ENCODE results near the gene HSPA1L.
"Not testable (repeated sequence)": the region's sequence is repeated elsewhere in the genome, so short reads cannot be mapped to it uniquely, and the experiment has no call there.

Gene HSPA1L

DNA sequence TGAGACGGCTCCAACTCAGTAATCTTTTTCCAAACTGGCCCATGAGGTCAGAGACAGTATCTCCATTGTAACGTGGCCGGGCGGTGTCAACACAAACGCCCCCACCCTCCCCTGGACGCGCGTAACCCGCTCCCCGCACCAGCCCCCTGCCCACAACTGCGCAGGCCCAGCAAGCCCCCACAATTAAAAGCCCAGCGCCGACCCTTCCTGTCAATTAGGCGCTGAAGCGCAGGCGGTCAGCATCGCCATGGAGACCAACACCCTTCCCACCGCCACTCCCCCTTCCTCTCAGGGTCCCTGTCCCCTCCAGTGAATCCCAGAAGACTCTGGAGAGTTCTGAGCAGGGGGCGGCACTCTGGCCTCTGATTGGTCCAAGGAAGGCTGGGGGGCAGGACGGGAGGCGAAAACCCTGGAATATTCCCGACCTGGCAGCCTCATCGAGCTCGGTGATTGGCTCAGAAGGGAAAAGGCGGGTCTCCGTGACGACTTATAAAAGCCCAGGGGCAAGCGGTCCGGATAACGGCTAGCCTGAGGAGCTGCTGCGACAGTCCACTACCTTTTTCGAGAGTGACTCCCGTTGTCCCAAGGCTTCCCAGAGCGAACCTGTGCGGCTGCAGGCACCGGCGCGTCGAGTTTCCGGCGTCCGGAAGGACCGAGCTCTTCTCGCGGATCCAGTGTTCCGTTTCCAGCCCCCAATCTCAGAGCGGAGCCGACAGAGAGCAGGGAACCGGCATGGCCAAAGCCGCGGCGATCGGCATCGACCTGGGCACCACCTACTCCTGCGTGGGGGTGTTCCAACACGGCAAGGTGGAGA lies at the start of gene HSPA1L, which contains the start of gene HSPA1A:
Gene HSPA1L, minus strand, starts transcription at position 259 of the 814 bp plus-strand sequence. CDS start 3,311 bp downstream, outside the sequence.
Gene HSPA1A, plus strand, starts transcription at position 519 of the 814 bp plus-strand sequence. Its CDS starts 214 bp downstream, at position 733.
- peak; percentile 91 for DNase-seq (ENCODE audit: low read depth in 2 of 2)

DNA sequence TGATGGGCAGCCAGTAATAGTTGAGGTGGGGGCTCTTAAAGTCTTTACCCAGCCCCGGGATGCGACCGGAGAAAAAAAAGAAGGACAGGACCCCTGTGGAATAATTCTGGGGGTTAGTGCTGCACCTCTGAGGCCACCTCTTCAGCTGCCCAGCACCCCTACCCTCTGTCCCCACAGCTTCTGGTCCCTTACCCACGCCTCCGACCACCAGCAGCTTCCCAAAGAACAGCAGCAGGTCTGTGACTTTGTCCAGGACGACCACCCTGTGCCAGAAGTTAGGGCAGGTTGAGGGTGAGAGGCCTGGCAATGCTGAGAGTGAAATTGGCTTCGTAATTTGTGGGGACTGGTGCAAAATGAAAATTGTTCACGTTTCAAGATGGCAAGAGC lies 49.7 kb upstream of the HSPA1L start:
- DNase-seq (ENCODE audit: low read depth in 2 of 2), result no peak

DNA sequence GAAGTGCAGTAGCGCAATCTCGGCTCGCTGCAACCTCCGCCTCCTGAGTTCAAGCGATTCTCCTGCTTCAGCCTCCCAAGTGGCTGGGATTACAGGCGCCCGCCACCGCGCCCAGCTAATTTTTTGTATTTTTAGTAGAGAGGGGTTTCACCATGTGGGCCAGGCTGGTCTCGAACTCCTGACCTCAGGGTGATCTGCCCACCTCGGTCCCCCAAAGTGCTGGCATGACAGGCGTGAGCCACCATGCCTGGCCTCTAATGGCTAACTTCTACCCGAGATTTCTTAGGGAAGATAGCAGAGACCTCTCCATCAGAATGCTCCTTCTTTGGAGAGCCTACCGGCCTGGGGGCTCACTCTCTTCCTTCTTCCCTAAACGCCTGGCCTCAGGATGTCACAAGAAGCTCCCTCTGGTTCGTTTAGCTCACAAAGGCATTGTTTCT lies 49.1 kb upstream of the HSPA1L start:
- not testable (repeated sequence) for DNase-seq (ENCODE audit: low read depth in 2 of 2)

DNA sequence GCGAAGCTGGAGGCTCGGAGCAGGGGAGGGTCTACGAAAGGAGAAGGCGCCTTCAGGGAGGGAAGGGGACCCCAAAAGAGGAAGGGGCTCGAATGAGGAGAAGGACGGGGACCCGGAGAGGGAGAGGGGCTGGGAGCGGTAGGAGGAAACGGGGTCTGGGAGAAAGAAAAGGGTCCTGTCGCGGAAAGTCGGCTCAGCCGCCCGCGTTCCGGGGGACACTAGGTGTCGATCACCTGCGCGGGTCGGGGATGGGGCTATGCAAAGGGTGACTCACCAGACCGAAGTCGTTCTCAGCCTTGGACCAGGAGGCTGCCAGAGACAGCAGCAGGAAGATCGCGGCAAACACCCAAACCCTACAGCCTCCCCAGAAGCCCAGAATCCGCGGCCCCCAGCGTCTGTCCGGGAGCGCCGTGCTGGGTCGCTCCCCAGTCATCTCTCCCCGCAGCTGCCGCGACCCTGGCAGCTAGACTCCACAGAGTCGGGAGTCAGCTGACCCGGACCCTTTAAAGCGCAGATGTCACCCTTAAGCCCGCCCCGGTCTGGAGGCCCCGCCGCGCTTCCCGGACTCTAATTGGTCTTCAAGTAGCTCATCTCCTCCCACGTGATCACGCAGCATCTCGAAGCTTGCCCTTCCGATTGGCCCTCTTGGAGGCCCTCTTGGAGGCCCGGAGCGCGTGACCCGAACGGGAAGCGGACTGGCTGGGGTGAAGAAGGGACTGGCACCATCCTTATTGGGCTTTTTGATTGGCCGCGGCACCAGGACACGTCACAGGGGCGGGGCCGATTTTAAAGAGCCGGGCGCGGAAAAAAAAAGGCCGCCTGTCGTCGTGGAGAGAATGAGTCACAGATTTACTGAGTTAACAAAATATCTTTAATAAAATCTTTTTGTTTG lies 47.5 kb upstream of the HSPA1L start, which contains the start of gene NEU1:
Gene NEU1, minus strand, starts transcription at position 478 of the 892 bp plus-strand sequence. Its CDS starts 45 bp downstream, at position 433.
- peak; percentile 100 for DNase-seq (ENCODE audit: low read depth in 2 of 2)

DNA sequence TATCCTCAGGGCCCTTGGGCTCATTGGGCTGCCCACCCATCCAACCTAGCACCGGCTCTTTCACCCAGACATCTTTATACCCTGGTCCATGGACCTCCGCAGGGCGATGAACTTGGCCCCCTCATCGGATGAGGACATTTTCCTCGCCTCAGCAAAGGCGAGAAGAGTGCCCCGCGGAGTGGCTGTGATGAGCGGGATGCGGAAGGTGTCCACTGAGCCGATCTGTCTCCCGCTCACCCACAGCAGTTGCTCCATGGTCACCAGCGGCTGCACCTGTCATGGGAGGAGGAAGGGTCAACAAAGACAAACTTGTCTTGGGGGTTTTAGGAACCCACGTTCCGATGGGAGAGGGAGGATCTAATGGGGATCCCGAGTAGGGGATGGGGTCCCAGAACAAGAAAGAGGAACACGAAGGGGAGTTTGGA lies 46.8 kb upstream of the HSPA1L start:
- no peak for DNase-seq (ENCODE audit: low read depth in 2 of 2)

DNA sequence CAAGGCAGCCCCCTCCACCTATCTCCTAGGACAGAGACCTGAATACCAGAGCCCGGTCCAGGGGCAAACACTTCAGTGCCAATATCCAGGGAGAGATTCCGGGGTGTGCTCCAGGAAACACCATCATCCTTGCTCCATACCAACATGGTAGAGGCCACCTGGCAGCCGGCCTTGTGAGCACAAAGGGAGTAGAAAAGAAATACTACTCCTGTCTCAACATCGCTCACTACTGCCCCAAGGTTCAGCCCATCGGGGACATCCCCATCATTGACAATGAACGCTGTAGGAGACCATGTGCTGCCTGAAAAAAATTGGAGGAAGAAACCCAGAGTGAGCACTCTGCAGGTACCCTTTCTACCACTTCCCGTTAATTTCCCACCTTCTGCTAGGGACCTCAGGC lies 46.1 kb upstream of the HSPA1L start:
- no peak for DNase-seq (ENCODE audit: low read depth in 2 of 2)

DNA sequence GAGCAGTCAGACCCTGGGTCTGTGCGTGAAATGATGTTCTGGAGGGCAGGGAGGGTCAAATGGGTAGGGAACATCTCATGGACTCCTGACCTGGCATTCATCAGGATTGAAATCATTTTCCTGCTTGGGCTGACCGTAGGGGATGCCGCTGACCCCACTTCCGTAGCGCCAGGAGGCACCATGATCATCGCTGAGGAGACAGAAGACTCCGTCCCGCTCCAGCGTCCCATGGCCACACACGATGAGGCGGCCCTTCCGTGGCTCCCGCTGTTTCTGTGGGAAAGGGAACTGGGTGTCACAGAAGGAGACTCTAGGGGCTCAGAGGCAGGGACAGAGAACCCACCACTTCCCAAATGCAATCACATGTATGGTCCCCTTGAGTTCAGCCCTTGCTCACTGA lies 45.3 kb upstream of the HSPA1L start:
- no peak for DNase-seq (ENCODE audit: low read depth in 2 of 2)

DNA sequence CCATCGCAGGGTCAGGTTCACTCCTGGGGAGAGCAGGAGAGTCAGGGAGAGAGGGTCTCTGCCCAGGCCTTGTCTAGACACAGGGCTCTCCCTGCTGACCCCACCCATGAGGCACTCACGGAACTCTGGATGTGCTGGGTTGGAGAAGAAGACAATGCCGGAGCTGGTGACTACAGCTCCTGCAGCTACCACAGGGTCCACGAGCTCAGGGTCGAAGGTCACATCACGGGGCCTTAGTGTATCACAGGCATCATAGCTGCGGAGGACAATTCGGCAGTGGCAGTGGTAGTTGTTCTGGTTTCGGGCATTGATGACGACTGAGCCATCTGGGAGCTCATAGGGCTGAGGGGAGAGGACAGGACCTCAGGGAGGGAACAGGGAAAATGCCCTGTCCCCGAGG lies 44.8 kb upstream of the HSPA1L start:
- DNase-seq (ENCODE audit: low read depth in 2 of 2), result no peak

DNA sequence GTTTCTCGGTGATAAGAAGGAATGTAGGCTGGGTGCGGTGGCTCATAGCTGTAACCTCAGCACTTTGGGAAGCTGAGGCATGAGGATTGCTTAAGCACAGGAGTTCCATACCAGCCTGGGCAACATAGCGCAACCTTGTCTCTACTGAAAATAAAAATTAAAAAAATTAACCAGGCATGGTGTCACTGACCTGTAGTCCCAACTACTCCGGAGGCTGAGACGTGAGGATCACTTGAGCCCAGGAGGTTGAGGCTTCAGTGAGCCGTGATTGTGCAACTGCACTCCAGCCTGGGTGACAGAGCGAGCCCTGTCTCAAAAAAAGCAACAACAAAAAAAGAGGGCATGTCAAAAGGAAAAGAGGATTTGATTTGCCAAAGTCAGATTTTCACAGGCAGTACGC lies 43.6 kb upstream of the HSPA1L start:
- no peak for DNase-seq (ENCODE audit: low read depth in 2 of 2)

DNA sequence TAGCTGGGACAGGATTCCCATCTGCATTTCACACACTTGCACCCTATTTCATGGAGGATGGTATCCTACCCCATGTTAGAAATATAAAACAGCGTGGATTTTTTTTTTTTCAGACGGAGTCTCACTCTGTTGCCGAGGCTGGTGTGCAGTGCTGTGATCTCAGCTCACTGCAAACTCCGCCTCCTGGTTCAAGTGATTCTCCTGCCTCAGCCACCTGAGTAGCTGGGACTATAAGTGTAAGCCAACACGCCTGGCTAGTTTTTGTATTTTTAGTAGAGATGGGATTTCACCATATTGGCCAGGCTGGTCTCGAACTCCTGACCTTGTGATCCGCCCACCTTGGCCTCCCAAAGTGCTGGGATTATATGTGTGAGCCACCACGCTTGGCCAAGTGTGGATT lies 42.7 kb upstream of the HSPA1L start:
- not testable (repeated sequence) for DNase-seq (ENCODE audit: low read depth in 2 of 2)

DNA sequence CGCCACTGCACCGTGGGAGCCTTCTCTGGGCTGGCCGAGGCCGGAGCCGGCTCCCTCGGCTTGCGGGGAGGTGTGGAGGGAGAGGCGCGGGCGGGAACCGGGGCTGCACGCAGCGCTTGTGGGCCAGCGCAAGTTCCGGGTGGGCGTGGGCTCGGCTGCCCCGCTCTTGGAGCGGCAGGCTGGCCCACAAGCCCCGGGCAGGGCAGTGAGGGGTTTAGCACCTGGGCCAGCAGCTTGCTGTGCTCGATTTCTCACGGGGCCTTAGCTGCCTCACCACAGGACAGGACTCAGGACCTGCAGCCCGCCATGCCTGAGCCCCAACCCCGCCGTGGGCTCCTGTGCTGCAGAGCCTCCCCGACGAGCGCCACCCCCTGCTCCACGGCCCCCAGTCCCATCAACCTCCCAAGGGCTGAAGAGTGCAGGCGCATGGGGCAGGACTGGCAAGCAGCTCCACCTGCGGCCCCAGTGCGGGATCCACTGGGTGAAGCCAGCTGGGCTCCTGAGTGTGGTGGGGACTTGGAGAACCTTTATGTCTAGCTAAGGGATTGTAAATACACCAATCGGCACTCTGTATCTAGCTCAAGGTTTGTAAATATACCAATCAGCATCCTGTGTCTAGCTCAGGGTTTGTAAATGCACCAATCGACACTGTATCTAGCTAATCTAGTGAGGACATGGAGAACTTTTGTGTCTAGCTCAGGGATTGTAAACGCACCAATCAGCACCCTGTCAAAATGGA lies 37.1 kb upstream of the HSPA1L start:
- DNase-seq (ENCODE audit: low read depth in 2 of 2), result not testable (repeated sequence)

DNA sequence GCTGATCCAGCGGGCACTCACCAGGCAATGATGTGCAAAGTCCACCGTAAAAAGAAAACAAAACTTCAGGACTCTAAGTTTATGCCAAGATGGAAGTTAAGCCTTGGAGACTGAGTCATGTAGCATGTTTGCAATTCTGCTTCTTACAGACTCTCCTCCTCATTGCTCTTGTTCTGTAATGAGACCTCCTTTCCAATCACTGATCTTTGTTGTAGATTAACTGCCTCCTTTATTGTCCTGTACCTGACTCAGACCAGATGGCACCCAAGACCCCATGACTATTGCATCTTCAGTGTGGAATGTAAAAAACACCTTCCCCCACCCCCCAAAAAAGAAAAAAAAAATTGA lies 36.4 kb upstream of the HSPA1L start:
- DNase-seq (ENCODE audit: low read depth in 2 of 2), result no peak

DNA sequence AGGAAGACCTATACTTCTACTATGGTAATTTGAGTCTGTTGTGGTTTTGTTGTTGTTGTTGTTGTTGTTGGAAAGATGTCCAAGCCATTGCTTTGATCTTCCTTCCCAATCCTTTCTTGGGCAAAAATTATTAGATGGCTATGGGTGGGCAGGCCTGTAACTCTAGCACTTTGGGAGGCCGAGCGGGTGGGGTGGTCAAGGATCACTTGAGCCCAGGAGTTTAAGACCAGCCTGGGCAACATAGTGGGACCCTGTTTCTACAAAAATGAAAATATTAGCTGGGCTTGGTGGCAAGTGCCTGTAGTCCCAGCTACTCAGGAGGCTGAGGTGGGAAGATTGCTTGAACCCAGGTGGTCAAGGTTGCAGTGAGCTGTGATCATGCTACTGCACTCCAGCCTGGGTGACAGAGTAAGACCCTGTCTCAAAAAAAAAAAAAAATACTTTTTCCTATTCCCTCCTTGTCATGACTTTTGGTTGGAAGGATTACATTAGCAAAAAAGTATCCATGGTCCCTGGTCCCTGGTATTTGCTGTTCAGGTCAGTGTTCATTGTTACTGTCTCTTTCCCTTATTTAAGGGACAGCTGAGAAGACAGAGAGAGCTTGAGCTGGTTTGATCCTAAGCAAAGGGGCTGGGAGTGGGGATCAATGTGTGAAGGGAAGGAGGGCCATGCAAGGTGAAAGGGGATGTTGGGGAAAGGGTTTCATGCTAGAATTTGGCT lies 35.8 kb upstream of the HSPA1L start:
- DNase-seq (ENCODE audit: low read depth in 2 of 2), result no peak

DNA sequence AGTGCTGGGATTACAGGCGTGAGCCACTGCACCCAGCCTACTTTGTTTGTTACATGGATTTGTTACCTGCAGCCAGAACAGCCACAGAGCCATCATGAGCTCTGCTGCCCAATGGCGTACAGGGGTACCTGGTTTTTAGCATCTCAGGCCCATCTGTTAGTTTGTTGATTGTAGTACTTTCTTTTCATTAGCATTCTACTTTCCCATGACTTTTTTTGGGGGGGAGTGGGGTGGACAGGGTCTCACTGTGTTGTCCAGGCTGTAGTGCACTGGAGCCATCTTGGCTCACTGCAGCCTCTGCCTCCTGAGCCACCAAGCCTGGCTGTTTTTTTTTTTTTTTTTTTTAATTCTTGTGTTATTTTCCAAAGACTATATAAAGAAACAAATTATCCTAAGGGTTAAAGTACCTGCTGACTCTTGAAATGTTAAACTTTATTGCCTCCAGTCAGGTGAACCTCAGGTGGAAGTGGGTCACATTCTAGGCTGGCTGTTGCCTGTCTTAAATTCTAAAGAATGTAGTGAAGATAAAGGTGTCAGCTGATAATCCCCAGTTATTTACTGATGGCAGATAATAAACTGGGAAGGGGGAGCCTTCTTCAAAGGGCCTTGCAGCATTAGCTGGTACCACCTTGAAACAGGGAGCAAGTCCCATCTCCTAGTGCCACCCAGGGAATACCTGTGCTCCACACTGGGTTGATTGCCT lies 32.3 kb upstream of the HSPA1L start:
- no peak for DNase-seq (ENCODE audit: low read depth in 2 of 2)

DNA sequence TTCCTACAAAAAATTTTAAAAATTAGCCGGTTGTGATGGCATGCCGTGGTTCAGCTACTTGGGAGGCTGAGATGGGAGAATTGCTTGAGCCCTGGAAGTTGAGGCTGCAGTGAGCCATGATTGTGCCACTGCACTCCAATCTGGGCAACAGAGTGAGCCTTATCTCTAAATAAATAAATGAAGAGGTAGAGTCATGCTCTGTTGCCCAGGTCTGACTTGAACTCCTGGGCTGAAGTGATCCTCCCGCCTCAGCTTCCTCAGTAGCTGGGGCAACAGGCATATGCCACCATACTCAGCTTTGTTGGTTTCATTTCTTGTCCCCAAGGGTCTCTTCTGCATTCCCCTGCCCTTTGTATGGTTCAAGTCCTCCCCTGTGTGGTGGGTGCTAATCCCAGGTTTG lies 29.4 kb upstream of the HSPA1L start:
- DNase-seq (ENCODE audit: low read depth in 2 of 2), result no peak

DNA sequence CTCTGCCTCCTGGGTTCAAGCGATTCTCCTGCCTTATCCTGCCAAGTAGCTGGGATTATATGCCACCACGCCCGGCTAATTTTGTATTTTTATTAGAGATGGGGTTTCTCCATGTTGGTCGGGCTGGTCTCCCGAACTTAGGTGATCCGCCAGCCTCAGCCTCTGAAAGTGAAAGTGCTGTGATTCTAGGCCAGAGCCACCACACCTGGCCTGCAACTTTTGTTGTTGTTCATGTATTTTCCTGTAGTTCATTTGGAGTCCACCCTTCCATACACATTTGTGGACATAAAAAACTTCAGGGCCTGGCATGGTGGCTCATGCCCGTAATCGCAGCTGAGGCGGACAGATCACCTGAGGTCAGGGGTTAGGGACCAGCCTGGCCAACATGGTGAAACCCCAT lies 27.0 kb upstream of the HSPA1L start:
- DNase-seq (ENCODE audit: low read depth in 2 of 2), result no peak

DNA sequence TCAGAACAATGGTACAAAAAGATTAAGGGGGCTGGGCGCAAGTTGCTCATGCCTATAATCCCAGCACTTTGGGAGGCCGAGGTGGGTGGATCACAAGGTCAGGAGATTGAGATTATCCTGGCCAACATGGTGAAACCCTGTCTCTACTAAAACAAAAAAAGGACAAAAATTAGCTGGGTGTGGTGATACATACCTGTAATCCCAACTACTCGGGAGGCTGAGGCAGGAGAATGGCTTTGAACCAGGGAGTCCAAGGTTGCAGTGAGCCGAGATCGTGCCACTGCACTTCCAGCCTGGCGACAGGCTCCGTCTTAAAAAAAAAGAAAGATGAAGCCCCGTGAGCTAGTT lies 24.7 kb upstream of the HSPA1L start:
- not testable (repeated sequence) for DNase-seq (ENCODE audit: low read depth in 2 of 2)

DNA sequence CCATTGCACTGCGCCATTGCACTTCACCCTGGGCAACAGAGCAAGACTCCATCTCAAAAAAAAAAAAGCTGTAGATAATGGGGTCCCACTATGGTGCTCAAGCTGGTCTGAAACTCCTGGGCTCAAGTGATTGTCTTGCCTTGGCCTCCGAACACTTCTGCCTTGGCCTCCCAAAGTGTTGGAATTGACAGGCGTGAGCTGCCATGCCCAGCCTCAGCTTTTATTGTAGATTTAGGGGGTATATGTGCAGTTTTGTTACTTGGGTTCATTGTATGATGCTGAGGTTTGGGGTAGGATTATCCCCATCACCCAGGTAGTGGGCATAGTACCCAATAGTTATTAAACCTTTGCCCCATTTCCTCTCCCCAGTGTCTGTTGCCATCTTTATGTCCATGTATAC lies 23.9 kb upstream of the HSPA1L start:
- DNase-seq (ENCODE audit: low read depth in 2 of 2), result no peak

DNA sequence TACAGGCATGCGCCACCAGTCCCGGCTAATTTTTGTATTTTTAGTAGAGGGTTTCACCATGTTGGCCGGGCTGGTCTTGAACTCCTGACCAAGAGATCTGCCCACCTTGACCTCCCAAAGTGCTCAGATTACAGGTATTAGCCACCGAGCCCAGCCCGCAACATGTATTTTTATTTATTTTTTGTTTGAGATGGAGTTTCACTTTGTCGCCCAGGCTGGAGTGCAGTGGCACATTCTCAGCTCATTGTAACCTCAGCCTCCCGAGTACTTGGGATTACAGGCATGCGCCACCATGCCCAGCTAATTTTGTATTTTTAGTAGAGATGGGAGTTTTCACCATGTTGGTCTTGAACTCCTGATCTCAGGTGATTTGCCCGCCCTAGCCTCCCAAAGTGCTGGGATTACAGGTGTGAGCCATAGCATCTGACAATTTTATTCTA lies 23.1 kb upstream of the HSPA1L start:
- not testable (repeated sequence) for DNase-seq (ENCODE audit: low read depth in 2 of 2)

DNA sequence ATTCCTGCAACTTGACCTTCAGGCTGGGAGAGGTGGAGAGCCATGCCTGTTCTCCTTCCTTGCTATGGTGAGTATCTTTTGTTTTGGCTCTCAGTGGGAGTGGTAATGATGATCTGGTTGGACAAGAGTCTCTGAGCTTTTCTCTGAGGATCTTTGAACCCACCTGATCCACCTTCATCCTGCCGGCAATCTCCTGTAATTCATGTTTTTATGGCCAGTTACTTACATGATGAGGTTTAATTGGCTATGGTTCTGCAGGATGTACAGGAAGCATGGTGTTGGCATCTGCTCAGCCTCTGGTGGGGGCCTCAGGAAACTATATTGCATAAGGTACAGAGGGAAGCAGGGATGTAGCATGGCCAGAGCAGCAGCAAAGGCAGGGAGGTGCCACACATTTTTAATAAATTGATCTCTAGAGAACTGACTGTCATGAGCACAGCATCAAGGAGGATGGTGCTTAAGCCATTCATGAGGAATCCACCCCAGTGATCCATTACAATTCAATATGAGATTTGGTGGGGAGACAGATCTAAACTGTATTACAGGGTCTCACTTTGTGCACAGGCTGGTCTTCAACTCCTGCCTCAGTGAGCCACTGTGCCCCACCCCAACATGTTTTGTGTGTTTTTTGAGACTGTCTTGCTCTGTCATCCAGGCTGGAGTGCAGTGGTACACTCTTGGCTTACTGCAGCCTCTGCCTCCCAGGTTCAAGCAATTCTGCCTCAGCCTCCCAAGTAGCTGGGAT lies 22.5 kb upstream of the HSPA1L start:
- DNase-seq (ENCODE audit: low read depth in 2 of 2), result no peak

All from fibroblast of skin of left biceps (primary cell).